Nephron (organoid): ENCODE data around the gene PRPF40A.
A peak's percentile ranks its signal among the peaks of the same experiment; 100 is the strongest.

Experiments used
- H3K27ac Mint-ChIP-seq, 3 experiments: 2 replicates each; pipeline ENCODE4 v1.8.0; 2020; ENCODE audit warnings: mixed read lengths in 3 of 3, mild to moderate bottlenecking in 2 of 3, moderate library complexity in 1 of 3
- H3K27me3 Mint-ChIP-seq: 2 replicates; pipeline ENCODE4 v1.8.0; 2021; ENCODE audit warnings: low read depth, mild to moderate bottlenecking, moderate library complexity, mixed read lengths
- H3K36me3 Mint-ChIP-seq: 2 replicates; pipeline ENCODE4 v1.8.0; 2020; ENCODE audit warnings: low read depth, mixed read lengths
- H3K4me1 Mint-ChIP-seq: 2 replicates; pipeline ENCODE4 v1.8.0; 2020; ENCODE audit warnings: mixed read lengths
- H3K4me3 Mint-ChIP-seq, 3 experiments: 2 replicates each; pipeline ENCODE4 v1.8.0; 2020; ENCODE audit warnings: mild to moderate bottlenecking in 3 of 3, mixed read lengths in 3 of 3, moderate library complexity in 2 of 3
- H3K9me3 Mint-ChIP-seq: 2 replicates; pipeline ENCODE4 v1.8.0; 2020; ENCODE audit warnings: mixed read lengths
- CTCF ChIP-seq, 3 experiments: fragments of 200-600 bp; sonication (generic); IDR thresholded peaks; one replicate each; pipeline ENCODE4 v1.5.0; 2021; ENCODE audit warnings: antibody characterized with exemption in 3 of 3; ENCODE audit not compliant: unreplicated experiment in 3 of 3

The PRPF40A gene

GRCh38 chr2:152632736-152633135, 84.5 kb downstream of the PRPF40A start:
- H3K27me3 Mint-ChIP-seq: no peaks in the 10 kb centered on the region
- H3K36me3 Mint-ChIP-seq: peaks cover 65% of the 10 kb centered on the region
- no peaks in the 10 kb centered on the region for H3K4me1 Mint-ChIP-seq
- H3K27ac Mint-ChIP-seq: no peak overlapping the region
- H3K4me3 Mint-ChIP-seq: no peak overlapping the region
- TF ChIP-seq CTCF (IDR thresholded peaks at IDR 0.05; ENCODE audit: unreplicated experiment in 3 of 3): no peak
- H3K9me3 Mint-ChIP-seq: no peaks in the 10 kb centered on the region

- Mint-ChIP-seq H3K4me1 (peaks cover 13% of the 10 kb centered on the region), H3K27me3 (no peaks in the 10 kb centered on the region), H3K27ac (peak overlapping the region; percentile 21 to 79 (median 28)), H3K9me3 (no peaks in the 10 kb centered on the region), H3K4me3 (no peak overlapping the region), H3K36me3 (peaks cover 60% of the 10 kb centered on the region)
- no peak for TF ChIP-seq CTCF (IDR thresholded peaks at IDR 0.05; ENCODE audit: unreplicated experiment in 3 of 3)
Observed at GRCh38 chr2:152630466-152630865, 86.8 kb downstream of the PRPF40A start.

- no peak overlapping the region for H3K4me3 Mint-ChIP-seq
- H3K9me3 Mint-ChIP-seq: no peaks in the 10 kb centered on the region
- H3K27me3 Mint-ChIP-seq: no peaks in the 10 kb centered on the region
- peaks cover 64% of the 10 kb centered on the region for H3K36me3 Mint-ChIP-seq
- peak overlapping the region; percentile 21 to 79 (median 46) for H3K27ac Mint-ChIP-seq
- peaks cover 15% of the 10 kb centered on the region for H3K4me1 Mint-ChIP-seq
- no peak for TF ChIP-seq CTCF (IDR thresholded peaks at IDR 0.05; ENCODE audit: unreplicated experiment in 3 of 3)
Observed at GRCh38 chr2:152629202-152629601, 88.1 kb downstream of the PRPF40A start.

GRCh38 chr2:152627351-152627957, 89.8 kb downstream of the PRPF40A start:
- Mint-ChIP-seq H3K36me3 (peaks cover 64% of the 10 kb centered on the region), H3K4me3 (no peak overlapping the region), H3K9me3 (no peaks in the 10 kb centered on the region), H3K27ac (peak overlapping the region in 2 of 3 experiments; percentile 2 to 85), H3K4me1 (peaks cover 25% of the 10 kb centered on the region), H3K27me3 (no peaks in the 10 kb centered on the region)
- peak; percentile 53 to 58 (median 57) for TF ChIP-seq CTCF (IDR thresholded peaks at IDR 0.05; ENCODE audit: unreplicated experiment in 3 of 3)

- Mint-ChIP-seq H3K36me3 (peaks cover 64% of the 10 kb centered on the region), H3K9me3 (no peaks in the 10 kb centered on the region), H3K27ac (peak overlapping the region; percentile 2 to 85 (median 67)), H3K4me1 (peaks cover 31% of the 10 kb centered on the region), H3K4me3 (no peak overlapping the region), H3K27me3 (no peaks in the 10 kb centered on the region)
- no peak for TF ChIP-seq CTCF (IDR thresholded peaks at IDR 0.05; ENCODE audit: unreplicated experiment in 3 of 3)
Observed at GRCh38 chr2:152626911-152627339, 90.3 kb downstream of the PRPF40A start.

GRCh38 chr2:152624805-152625204, 92.5 kb downstream of the PRPF40A start:
- Mint-ChIP-seq H3K9me3 (no peaks in the 10 kb centered on the region), H3K27ac (no peak overlapping the region), H3K27me3 (no peaks in the 10 kb centered on the region), H3K4me1 (peaks cover 52% of the 10 kb centered on the region), H3K36me3 (peaks cover 74% of the 10 kb centered on the region), H3K4me3 (no peak overlapping the region)
- no peak for TF ChIP-seq CTCF (IDR thresholded peaks at IDR 0.05; ENCODE audit: unreplicated experiment in 3 of 3)
